Measurements from ENCODE around the gene PTPRS. TPM values are rescaled to one million over a fixed set of nuclear protein-coding genes. Genes with fewer than 3 reads are reported as not detected.
A peak's percentile ranks its signal among the peaks of the same experiment; 100 is the strongest.

Gene PTPRS
- total and polyA plus RNA-seq, 2 of the 13 experiments (the other 11 are each of a cell fraction or from before 2014, with no cell fraction given): 32.7 to 43.9 TPM

DNA sequence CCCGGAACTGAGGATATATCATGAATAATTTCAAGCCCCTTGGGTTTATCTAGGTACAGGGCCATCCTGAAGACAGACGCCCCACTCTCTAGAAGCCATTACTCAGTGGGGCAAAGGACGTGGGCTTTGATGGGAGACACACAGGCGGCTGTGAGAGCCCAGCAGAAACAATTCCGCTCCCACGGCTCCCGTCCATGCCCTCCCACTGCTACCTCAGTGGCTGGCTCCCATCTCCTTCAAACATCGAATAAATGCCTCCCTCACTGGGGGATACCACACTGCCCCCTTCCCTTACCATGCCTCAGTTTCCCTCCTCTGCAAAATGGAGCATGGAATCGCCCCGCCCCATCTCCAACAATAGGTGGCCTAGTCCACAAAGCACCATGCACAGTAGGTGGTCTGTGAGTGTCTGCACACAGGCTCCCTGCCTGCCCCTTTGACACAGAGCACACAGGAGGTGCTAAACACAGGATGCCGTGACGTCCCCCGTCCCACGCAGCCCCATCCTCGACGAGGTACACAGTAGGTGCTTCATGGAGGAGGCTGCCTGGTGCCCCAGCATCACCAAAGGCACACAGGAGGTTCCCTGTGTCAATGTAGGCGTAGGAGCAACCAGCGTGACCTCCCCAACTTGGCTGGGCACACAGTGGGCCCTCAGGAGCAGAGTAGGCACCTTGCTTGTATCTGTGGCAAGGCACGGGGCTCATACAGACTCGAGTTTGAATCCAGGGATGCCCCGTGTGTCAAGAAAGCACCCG, 46.0 kb downstream of the PTPRS start:
- no peak for DNase-seq (ENCODE audit: low spot score)
- H3K4me2 ChIP-seq (ENCODE audit: low read depth, low read length): peak overlapping the region; percentile 63
- in situ Hi-C loops (cut with HindIII; ENCODE audit: extremely low pct_ligation_motif_present, low pct_unique_long_range_greater_than_20kb): no loop called here
- H3K9ac ChIP-seq (ENCODE audit: insufficient read depth, low read depth, low read length): no peak overlapping the region
- H3K4me3 ChIP-seq (replicated peaks in 1 of 3; ENCODE audit: insufficient read depth in 1 of 3, low read depth in 2 of 3, low read length in 3 of 3): peak overlapping the region in 1 of 3 experiments; percentile 48; a peak in 2 of 6 replicates
- intact Hi-C loops (cut with micrococcal nuclease; ENCODE audit: unreplicated experiment): no loop called here
- H3K27me3 ChIP-seq (ENCODE audit: control insufficient read depth in 1 of 2, insufficient read depth in 2 of 2, low read length in 2 of 2): no peaks in the 10 kb centered on the region
- no peaks in the 10 kb centered on the region for H3K9me3 ChIP-seq (ENCODE audit: low read length)
- H4K20me1 ChIP-seq (ENCODE audit: insufficient read depth, low read length): peaks cover 30% of the 10 kb centered on the region
- 86% methylated on average over 12 of the region's 22 CpGs for WGBS (ENCODE audit: low lambda C conversion rate)
- H3K27ac ChIP-seq (ENCODE audit: extremely low read length, insufficient read depth, low read length): peak overlapping the region; percentile 48
- H3K4me1 ChIP-seq (ENCODE audit: insufficient read depth, low read length): peaks cover 52% of the 10 kb centered on the region
- no peaks in the 10 kb centered on the region for H3K36me3 ChIP-seq (replicated peaks in 1 of 2; ENCODE audit: control insufficient read depth in 1 of 2, insufficient read depth in 2 of 2, low read length in 2 of 2)
- TF ChIP-seq SMAD9 (CRISPR knock-in tag; IDR thresholded peaks at IDR 0.05) (no peak), SP4 (CRISPR knock-in tag; IDR thresholded peaks at IDR 0.05) (peak; percentile 47; the same call in 1 of the 2 replicates), ZKSCAN1 (IDR thresholded peaks at IDR 0.05; ENCODE audit: low read length) (peak; percentile 78)
- no peak for FAIRE-seq
- ChIA-PET CTCF (ENCODE audit: low intra/inter-chr PET ratio, low total read pairs) (no interaction called here), POLR2A (no interaction called here)
- ATAC-seq: no peak
- no peak overlapping the region for H2AFZ ChIP-seq (ENCODE audit: low read length)
- peaks cover 6% of the 10 kb centered on the region for H3K79me2 ChIP-seq (ENCODE audit: insufficient read depth, low read length)
- no TSS peak for BruUV-seq (replicated peaks)

DNA sequence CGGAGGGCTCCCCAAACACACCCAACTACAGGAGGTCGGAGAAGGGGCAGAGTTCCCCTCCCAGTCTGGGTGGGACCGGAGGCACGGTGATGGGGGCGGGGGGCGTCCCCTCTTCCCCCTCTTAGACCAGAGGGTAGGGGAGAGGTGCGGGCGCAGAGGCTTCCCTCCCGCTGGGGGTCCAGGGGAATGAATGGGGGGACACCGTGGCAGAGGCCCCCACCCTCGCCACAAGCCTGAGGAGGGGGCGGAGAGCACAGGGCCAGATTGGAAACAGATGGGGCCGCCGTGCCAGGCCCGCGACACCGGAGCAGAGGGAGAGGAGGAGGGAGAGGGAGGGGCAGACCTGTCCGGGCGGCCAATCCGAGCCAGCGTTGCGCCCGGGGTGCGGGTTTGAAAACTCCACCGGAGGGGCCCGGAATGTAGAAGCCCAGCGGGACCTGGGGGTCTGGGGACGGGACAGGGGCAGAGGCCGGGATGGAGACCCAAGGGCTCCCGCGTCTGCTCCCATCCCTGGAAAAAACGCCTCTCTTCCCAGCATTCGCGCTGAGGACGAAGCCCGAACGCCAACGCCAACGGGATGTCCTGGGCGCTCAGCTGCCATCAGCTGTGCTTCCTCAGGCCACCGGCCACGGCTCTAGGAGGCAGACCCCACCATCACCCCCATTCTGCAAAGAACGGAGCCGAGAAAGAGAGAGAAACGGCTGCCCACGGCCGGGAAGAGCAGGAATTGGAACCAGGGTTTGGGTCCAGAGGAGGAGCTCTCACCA, 46.8 kb downstream of the PTPRS start:
- ATAC-seq (no peak; the same call in 2 of the 3 replicates), DNase-seq (ENCODE audit: low spot score) (no peak), FAIRE-seq (no peak)
- 72% methylated on average over 37 of the region's 47 CpGs for WGBS (ENCODE audit: low lambda C conversion rate)
- intact Hi-C loops (cut with micrococcal nuclease; ENCODE audit: unreplicated experiment) (no loop called here), in situ Hi-C loops (cut with HindIII; ENCODE audit: extremely low pct_ligation_motif_present, low pct_unique_long_range_greater_than_20kb) (no loop called here)
- no peak overlapping the region for H3K9ac ChIP-seq (ENCODE audit: insufficient read depth, low read depth, low read length)
- H3K4me3 ChIP-seq (replicated peaks in 1 of 3; ENCODE audit: insufficient read depth in 1 of 3, low read depth in 2 of 3, low read length in 3 of 3): peak overlapping the region; percentile 26 to 60 (median 44); a peak in 4 of 6 replicates
- H3K79me2 ChIP-seq (ENCODE audit: insufficient read depth, low read length): peaks cover 6% of the 10 kb centered on the region
- H3K4me2 ChIP-seq (ENCODE audit: low read depth, low read length): peak overlapping the region; percentile 47
- H3K9me3 ChIP-seq (ENCODE audit: low read length): no peaks in the 10 kb centered on the region
- no TSS peak for BruUV-seq (replicated peaks)
- no peaks in the 10 kb centered on the region for H3K36me3 ChIP-seq (replicated peaks in 1 of 2; ENCODE audit: control insufficient read depth in 1 of 2, insufficient read depth in 2 of 2, low read length in 2 of 2)
- peaks cover 57% of the 10 kb centered on the region for H3K4me1 ChIP-seq (ENCODE audit: insufficient read depth, low read length)
- no peak overlapping the region for H3K27ac ChIP-seq (ENCODE audit: extremely low read length, insufficient read depth, low read length)
- peaks cover 31% of the 10 kb centered on the region for H4K20me1 ChIP-seq (ENCODE audit: insufficient read depth, low read length)
- ChIA-PET CTCF (ENCODE audit: low intra/inter-chr PET ratio, low total read pairs) (no interaction called here), POLR2A (interaction anchor here (1.0 kb wide), 1 partner anchor 46 kb away, joined by 3 read pairs; the partner anchor contains the start of gene PTPRS)
- no peak overlapping the region for H2AFZ ChIP-seq (ENCODE audit: low read length)
- no peaks in the 10 kb centered on the region for H3K27me3 ChIP-seq (ENCODE audit: control insufficient read depth in 1 of 2, insufficient read depth in 2 of 2, low read length in 2 of 2)
- TF ChIP-seq, protein P1, sequence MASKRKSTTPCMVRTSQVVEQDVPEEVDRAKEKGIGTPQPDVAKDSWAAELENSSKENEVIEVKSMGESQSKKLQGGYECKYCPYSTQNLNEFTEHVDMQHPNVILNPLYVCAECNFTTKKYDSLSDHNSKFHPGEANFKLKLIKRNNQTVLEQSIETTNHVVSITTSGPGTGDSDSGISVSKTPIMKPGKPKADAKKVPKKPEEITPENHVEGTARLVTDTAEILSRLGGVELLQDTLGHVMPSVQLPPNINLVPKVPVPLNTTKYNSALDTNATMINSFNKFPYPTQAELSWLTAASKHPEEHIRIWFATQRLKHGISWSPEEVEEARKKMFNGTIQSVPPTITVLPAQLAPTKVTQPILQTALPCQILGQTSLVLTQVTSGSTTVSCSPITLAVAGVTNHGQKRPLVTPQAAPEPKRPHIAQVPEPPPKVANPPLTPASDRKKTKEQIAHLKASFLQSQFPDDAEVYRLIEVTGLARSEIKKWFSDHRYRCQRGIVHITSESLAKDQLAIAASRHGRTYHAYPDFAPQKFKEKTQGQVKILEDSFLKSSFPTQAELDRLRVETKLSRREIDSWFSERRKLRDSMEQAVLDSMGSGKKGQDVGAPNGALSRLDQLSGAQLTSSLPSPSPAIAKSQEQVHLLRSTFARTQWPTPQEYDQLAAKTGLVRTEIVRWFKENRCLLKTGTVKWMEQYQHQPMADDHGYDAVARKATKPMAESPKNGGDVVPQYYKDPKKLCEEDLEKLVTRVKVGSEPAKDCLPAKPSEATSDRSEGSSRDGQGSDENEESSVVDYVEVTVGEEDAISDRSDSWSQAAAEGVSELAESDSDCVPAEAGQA (IDR thresholded peaks at IDR 0.05; ENCODE audit: low read depth): no peak
- TF ChIP-seq, protein P1 (CRISPR knock-in tag; IDR thresholded peaks at IDR 0.05; ENCODE audit: borderline replicate concordance): no peak
- TF ChIP-seq RBM39 (IDR thresholded peaks at IDR 0.05; ENCODE audit: low read depth, low read length, poor library complexity, severe bottlenecking) (peak; percentile 33), ZNF3 (CRISPR knock-in tag; IDR thresholded peaks at IDR 0.05) (no peak), HCFC1 (IDR thresholded peaks at IDR 0.05; ENCODE audit: low read depth, low read length) (no peak), ATF7 (IDR thresholded peaks at IDR 0.05) (no peak), ATF7 (CRISPR knock-in tag; IDR thresholded peaks at IDR 0.05) (no peak), ZNF572 (CRISPR knock-in tag; IDR thresholded peaks at IDR 0.05) (0 out of 2 replicates have a peak, but pooled peaks have one; percentile 31)

Data from HepG2 (cell line).